ENCODE measurements around the gene RBM39.

Gene RBM39

DNA sequence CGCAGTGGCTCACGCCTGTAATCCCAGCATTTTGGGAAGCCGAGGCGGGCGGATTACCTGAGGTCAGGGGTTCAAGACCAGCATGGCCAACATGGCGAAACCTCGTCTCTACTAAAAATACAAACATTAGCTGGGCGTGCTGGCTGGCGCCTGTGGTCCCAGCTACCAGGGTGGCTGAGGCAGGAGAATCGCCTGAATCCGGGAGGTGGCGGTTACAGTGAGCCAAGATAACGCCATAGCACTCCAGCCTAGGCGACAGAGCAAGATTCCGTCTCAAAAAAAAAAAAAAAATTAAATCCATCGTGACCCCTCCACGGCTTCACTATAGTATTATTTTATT is 76.1 kb downstream of the RBM39 start:
- no peak for DNase-seq

GRCh38 chr20:35664466-35665206 is 77.4 kb downstream of the RBM39 start, which contains the start of the genes CPNE1 and RBM12:
TSS of gene CPNE1 (minus strand) at chr20:35664900. CDS start at chr20:35632923, 31,977 bp downstream.
TSS of gene RBM12 (minus strand) at chr20:35664900. CDS start at chr20:35655322, 9,578 bp downstream.
- peak; percentile 93 for DNase-seq

- peak; percentile 7 for DNase-seq
Observed at GRCh38 chr20:35663516-35664465, 78.3 kb downstream of the RBM39 start.

GRCh38 chr20:35662551-35662950 is 79.5 kb downstream of the RBM39 start:
- no peak for DNase-seq

- no peak for DNase-seq
Observed at GRCh38 chr20:35661908-35662307, 80.2 kb downstream of the RBM39 start.

DNA sequence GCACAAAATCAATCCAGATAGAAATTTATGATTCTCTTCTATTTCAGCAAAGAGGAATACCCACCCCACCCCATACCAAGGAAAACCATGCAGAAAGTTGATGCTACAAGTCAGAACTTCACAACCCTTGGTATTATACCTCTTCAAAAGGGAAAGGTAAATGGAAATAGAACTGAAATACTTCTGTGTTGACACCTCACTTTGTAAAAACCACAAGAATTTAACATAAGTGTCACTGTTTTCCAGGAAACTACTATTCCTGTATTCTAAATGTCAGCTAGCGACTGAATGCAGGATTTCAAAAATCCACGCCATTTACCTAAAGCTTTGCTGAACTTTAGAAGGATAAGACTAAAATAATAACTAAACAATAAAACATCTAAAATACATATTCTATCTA is 81.0 kb downstream of the RBM39 start:
- DNase-seq, result no peak

DNA sequence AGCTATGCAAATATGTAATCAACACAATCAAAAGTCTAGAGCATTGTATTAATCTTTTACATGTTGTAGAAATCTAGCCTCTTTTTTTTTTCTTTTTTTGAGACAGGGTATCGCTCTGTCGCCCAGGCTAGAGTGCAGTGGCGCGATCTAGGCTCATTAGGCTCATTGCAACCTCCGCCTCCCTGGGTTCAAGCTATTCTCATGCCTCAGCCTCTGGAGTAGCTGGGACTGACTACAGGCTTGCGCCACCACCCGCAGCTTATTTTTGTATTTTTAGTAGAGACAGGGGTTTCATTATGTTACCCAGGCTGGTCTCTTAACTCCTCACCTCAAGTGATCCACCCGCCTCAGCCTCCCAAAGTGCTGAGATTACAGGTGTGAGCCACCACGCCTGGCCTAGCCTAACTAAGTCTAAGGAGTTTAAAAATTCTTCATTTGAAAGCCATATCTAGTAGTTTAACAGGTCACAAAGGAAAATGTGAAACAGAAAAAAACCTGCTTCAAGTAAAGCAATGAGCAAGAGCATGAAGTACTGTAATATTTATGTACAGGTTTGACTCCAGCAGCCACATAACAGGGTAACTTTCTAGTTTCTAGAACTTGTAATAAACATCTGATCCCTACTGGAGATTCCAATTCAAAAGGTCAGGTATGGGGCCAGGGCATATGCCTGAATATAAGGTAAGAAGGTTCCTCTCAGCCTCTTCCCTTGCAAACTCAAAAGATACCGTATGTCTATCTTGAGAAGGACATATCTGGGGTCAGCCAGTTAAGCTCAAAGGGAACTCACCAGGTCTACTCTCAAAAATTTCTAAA is 81.7 kb downstream of the RBM39 start:
- DNase-seq, result no peak

DNA sequence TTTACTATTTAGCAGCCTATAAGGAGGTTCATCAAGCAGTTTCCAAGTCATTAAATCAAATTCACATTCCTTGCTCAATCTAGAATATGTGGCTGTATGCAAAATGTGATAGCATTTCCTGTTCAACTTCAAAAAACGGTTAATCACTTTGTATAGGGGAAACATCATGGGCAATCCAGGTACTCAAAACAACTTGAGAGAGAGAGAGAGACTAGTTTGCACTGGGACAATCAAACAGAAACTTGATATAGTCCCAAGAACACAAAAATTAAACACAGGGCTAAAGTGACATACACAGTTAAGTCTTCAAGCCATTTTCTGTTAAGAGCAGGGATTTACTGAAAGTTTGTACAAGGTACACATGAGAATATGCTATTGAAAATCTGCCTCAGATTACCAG is 84.8 kb downstream of the RBM39 start:
- DNase-seq, result no peak

DNA sequence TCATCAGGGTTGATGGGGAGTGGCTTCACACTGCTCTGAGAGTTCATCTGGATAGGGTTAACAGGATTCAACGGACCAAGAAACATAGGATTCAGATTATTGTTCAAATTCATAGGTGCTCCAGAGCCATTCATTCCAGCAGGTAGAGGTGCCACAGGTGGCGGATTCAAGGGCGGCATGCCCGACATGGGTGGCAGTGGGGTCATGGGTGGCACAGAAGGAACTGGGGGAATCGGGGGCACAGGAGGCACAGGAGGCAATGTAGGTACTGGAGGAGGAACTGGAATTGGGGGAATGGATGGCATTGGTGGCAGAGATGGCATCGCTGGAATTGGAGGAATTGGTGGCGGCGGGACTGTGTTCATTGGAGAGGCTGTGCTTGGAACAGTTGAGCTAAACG is 87.6 kb downstream of the RBM39 start:
- no peak for DNase-seq

DNA sequence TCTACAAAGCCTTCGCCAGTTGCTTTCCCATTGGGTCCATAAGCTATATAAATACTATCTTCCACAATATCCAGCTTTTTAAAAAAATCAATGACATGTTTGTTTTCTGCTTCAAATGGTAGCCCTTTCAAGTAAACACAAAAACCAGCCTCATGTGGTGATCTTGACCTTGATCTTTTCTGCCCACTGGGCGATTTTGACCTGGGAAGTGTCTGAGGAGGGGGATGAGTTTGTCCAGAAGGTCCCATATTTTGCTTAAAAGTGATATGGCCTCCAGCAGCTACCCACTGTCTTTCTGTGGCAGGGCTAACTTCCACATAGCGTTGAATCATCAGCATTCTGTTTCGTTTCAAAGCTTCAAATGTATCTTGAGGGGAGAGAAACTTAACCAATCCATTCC is 88.2 kb downstream of the RBM39 start:
- no peak for DNase-seq

Measured in fibroblast of skin of scalp (primary cell).